HepG2 (cell line): ENCODE results near the gene EFNA2. TPM values are rescaled to one million over a fixed set of nuclear protein-coding genes. Genes with fewer than 3 reads are reported as not detected.
A peak's percentile ranks its signal among the peaks of the same experiment; 100 is the strongest.

Source experiments
- BORCS8-MEF2B ChIP-seq: sonication (generic); formaldehyde crosslinking; IDR thresholded peaks from 2 replicates; pipeline ENCODE4 v1.8.0; 2022; ENCODE audit warnings: mild to moderate bottlenecking, missing genetic modification reagents
- ERF ChIP-seq: IDR thresholded peaks from 2 replicates; pipeline ENCODE4 v1.6.1; 2018; ENCODE audit warnings: missing biosample characterization, missing genetic modification reagents
- ETV6 ChIP-seq: sonication (generic); formaldehyde crosslinking; conservative IDR thresholded peaks from 2 replicates; pipeline ENCODE4 v1.4.0; 2020; ENCODE audit warnings: missing genetic modification reagents
- HMGA1 ChIP-seq: sonication (generic); formaldehyde crosslinking; conservative IDR thresholded peaks from 2 replicates; pipeline ENCODE4 v1.4.0; 2020; ENCODE audit warnings: missing genetic modification reagents
- KAT7 ChIP-seq: IDR thresholded peaks from 2 replicates; pipeline ENCODE4 v1.6.1; 2018; ENCODE audit warnings: borderline replicate concordance, missing compliant biosample characterization
- MED8 ChIP-seq: sonication (generic); formaldehyde crosslinking; IDR thresholded peaks from 2 replicates; pipeline ENCODE4 v1.8.1; 2023; ENCODE audit warnings: mild to moderate bottlenecking, missing genetic modification reagents; ENCODE audit not compliant: insufficient replicate concordance
- MZF1 ChIP-seq: sonication (generic); formaldehyde crosslinking; IDR thresholded peaks from 2 replicates; pipeline ENCODE4 v1.8.1; 2023; ENCODE audit warnings: mild to moderate bottlenecking, missing genetic modification reagents, borderline replicate concordance
- NONO ChIP-seq, 2 experiments: fragments of 450-650 bp in 1 of 2; sonication (generic) in 1 of 2; formaldehyde crosslinking in 1 of 2; IDR thresholded peaks in 1 of 2; conservative IDR thresholded peaks in 1 of 2; 2 replicates each; pipeline versions ENCODE4 v1.6.1 to v1.8.0; 2017 to 2022; ENCODE audit warnings: mild to moderate bottlenecking in 1 of 2, missing genetic modification reagents in 1 of 2, moderate library complexity in 1 of 2
- PPARG ChIP-seq: conservative IDR thresholded peaks from 2 replicates; pipeline ENCODE4 v1.6.1; 2016; ENCODE audit warnings: missing biosample characterization, missing genetic modification reagents
- RXRB ChIP-seq: IDR thresholded peaks from 2 replicates; pipeline ENCODE4 v1.6.1; 2016; ENCODE audit warnings: borderline replicate concordance, missing genetic modification reagents, missing compliant biosample characterization
- SNAI1 ChIP-seq: sonication (generic); formaldehyde crosslinking; IDR thresholded peaks from 2 replicates; pipeline ENCODE4 v1.5.0; 2020; ENCODE audit warnings: mild to moderate bottlenecking, missing genetic modification reagents, borderline replicate concordance
- ZBTB21 ChIP-seq: sonication (generic); formaldehyde crosslinking; IDR thresholded peaks from 2 replicates; pipeline ENCODE4 v1.4.0; 2020; ENCODE audit warnings: missing genetic modification reagents
- ZNF292 ChIP-seq: sonication (generic); formaldehyde crosslinking; IDR thresholded peaks from 2 replicates; pipeline ENCODE4 v1.8.1; 2022; ENCODE audit warnings: mild to moderate bottlenecking, low read depth, missing genetic modification reagents, borderline replicate concordance
- ZNF558 ChIP-seq: sonication (generic); formaldehyde crosslinking; IDR thresholded peaks from 2 replicates; pipeline ENCODE4 v1.9.0; 2022; ENCODE audit warnings: mild to moderate bottlenecking, missing genetic modification reagents, borderline replicate concordance
- ZNF772 ChIP-seq: sonication (generic); formaldehyde crosslinking; IDR thresholded peaks from 2 replicates; pipeline ENCODE4 v1.5.0; 2020; ENCODE audit warnings: mild to moderate bottlenecking, missing genetic modification reagents
- polyA plus RNA-seq, 8 experiments: library from polyadenylated mRNA; depleted of rRNA in 3 of 8; stranded (reverse) in 7 of 8; unstranded in 1 of 8; fragments of >200 nt; fragmentation: Illumina TruSeq in 4 of 8; extraction: Trizol in 4 of 8; gene quantifications; 2 replicates each; pipeline versions ENCODE4 v1.2.1 to v1.2.3, GENCODE V29; 2011 to 2016; ENCODE audit warnings: low read depth in 4 of 8, missing spikeins in 1 of 8, mixed read lengths in 1 of 8; ENCODE audit not compliant: insufficient read depth in 1 of 8
- total RNA-seq, 5 experiments: library from RNA; depleted of rRNA; stranded (reverse); fragments of >200 nt; fragmentation: Illumina TruSeq; extraction: Trizol; gene quantifications; 2 replicates each; pipeline ENCODE4 v1.2.3, GENCODE V29; 2016; ENCODE audit warnings: low read depth in 1 of 5
- TF ChIP-seq, protein P1 (sequence below): IDR thresholded peaks from 2 replicates; pipeline ENCODE4 v1.6.1; 2016; ENCODE audit warnings: low read depth
- TF ChIP-seq, protein P2 (sequence below): sonication (generic); formaldehyde crosslinking; IDR thresholded peaks from 2 replicates; pipeline ENCODE4 v1.9.0; 2022; ENCODE audit warnings: missing genetic modification reagents, mild to moderate bottlenecking, borderline replicate concordance
- TF ChIP-seq, protein P3 (sequence below): sonication (generic); formaldehyde crosslinking; IDR thresholded peaks from 2 replicates; pipeline ENCODE4 v1.4.0; 2020; ENCODE audit warnings: missing genetic modification reagents
- TF ChIP-seq, protein P4 (sequence below), 2 experiments: IDR thresholded peaks; 2 replicates each; pipeline ENCODE4 v1.6.1; 2011 to 2012; ENCODE audit warnings: low read length in 2 of 2, borderline replicate concordance in 1 of 2, low read depth in 1 of 2, mild to moderate bottlenecking in 1 of 2, moderate library complexity in 1 of 2

Gene EFNA2
- total and polyA plus RNA-seq, 2 of the 13 experiments (the other 11 are each of a cell fraction or from before 2014, with no cell fraction given) = 6.0 to 9.9 TPM

DNA sequence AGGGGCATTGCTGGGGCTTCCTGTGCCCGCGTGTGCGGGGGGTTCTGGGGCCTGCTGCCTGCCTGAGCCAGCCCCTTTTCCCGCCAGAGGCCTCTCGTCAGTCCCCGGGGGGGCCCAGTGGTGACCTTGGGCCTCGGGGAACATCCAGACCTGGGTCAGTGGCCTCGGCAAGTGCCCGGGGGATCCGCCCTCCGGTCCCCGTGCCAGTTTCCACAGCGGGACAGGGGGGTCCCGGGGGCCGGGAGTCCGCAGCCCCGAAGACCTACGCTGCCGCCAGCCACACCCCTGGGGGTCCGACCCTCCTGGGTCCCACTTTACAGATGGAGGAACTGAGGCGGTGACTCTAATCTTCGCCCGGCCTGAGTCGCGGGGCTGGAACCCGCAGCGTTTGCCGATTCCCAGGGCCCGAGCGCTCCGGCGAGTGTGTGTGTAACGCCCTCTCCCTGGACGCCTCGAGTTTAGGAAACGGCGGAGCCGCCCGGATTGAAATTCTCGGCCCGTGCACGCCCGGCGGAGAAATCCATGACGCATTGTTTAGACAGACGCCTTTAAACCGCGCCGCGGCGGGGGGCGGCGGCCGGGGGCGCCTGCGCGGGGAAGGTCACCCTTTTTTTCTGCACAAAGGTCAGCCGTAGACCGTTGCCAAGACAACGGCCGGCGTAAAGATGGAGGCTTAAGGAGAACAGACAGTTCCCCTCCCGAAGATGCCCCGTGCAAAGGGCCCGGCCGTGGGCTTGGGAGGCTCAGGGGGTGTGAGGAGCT lies 39.3 kb downstream of the EFNA2 start (continued):
- TF ChIP-seq, protein P1, sequence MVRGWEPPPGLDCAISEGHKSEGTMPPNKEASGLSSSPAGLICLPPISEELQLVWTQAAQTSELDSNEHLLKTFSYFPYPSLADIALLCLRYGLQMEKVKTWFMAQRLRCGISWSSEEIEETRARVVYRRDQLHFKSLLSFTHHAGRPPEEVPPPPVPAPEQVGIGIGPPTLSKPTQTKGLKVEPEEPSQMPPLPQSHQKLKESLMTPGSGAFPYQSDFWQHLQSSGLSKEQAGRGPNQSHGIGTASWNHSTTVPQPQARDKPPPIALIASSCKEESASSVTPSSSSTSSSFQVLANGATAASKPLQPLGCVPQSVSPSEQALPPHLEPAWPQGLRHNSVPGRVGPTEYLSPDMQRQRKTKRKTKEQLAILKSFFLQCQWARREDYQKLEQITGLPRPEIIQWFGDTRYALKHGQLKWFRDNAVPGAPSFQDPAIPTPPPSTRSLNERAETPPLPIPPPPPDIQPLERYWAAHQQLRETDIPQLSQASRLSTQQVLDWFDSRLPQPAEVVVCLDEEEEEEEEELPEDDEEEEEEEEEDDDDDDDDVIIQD (CRISPR knock-in tag) = no peak
- peak; percentile 59; the same call in 1 of the 2 replicates for TF ChIP-seq ERF (CRISPR knock-in tag)
- no peak for TF ChIP-seq HMGA1
- TF ChIP-seq PPARG (CRISPR knock-in tag) = peak; percentile 97
- TF ChIP-seq, protein P2, sequence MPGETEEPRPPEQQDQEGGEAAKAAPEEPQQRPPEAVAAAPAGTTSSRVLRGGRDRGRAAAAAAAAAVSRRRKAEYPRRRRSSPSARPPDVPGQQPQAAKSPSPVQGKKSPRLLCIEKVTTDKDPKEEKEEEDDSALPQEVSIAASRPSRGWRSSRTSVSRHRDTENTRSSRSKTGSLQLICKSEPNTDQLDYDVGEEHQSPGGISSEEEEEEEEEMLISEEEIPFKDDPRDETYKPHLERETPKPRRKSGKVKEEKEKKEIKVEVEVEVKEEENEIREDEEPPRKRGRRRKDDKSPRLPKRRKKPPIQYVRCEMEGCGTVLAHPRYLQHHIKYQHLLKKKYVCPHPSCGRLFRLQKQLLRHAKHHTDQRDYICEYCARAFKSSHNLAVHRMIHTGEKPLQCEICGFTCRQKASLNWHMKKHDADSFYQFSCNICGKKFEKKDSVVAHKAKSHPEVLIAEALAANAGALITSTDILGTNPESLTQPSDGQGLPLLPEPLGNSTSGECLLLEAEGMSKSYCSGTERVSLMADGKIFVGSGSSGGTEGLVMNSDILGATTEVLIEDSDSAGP = peak; percentile 87; the same call in 1 of the 2 replicates
- no peak for TF ChIP-seq MZF1 (CRISPR knock-in tag)
- TF ChIP-seq, protein P3, sequence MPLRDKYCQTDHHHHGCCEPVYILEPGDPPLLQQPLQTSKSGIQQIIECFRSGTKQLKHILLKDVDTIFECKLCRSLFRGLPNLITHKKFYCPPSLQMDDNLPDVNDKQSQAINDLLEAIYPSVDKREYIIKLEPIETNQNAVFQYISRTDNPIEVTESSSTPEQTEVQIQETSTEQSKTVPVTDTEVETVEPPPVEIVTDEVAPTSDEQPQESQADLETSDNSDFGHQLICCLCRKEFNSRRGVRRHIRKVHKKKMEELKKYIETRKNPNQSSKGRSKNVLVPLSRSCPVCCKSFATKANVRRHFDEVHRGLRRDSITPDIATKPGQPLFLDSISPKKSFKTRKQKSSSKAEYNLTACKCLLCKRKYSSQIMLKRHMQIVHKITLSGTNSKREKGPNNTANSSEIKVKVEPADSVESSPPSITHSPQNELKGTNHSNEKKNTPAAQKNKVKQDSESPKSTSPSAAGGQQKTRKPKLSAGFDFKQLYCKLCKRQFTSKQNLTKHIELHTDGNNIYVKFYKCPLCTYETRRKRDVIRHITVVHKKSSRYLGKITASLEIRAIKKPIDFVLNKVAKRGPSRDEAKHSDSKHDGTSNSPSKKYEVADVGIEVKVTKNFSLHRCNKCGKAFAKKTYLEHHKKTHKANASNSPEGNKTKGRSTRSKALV = peak; percentile 42; the same call in 1 of the 2 replicates
- TF ChIP-seq RXRB (CRISPR knock-in tag) = peak; percentile 76
- TF ChIP-seq ZBTB21 (CRISPR knock-in tag) = no peak
- TF ChIP-seq ZNF558 (CRISPR knock-in tag) = peak; percentile 42; the same call in 1 of the 2 replicates
- no peak for TF ChIP-seq ZNF292 (CRISPR knock-in tag)
- TF ChIP-seq ZNF772 (CRISPR knock-in tag) = 0 out of 2 replicates have a peak, but pooled peaks have one; percentile 36
- TF ChIP-seq ETV6 = 0 out of 2 replicates have a peak, but pooled peaks have one; percentile 57
- no peak for TF ChIP-seq MED8
- no peak for TF ChIP-seq KAT7 (CRISPR knock-in tag)
- TF ChIP-seq SNAI1 (CRISPR knock-in tag) = no peak
- no peak for TF ChIP-seq NONO (IDR thresholded peaks at IDR 0.05)
- TF ChIP-seq NONO (CRISPR knock-in tag; conservative IDR thresholded peaks at IDR 0.05) = no peak
- TF ChIP-seq, protein P4, sequence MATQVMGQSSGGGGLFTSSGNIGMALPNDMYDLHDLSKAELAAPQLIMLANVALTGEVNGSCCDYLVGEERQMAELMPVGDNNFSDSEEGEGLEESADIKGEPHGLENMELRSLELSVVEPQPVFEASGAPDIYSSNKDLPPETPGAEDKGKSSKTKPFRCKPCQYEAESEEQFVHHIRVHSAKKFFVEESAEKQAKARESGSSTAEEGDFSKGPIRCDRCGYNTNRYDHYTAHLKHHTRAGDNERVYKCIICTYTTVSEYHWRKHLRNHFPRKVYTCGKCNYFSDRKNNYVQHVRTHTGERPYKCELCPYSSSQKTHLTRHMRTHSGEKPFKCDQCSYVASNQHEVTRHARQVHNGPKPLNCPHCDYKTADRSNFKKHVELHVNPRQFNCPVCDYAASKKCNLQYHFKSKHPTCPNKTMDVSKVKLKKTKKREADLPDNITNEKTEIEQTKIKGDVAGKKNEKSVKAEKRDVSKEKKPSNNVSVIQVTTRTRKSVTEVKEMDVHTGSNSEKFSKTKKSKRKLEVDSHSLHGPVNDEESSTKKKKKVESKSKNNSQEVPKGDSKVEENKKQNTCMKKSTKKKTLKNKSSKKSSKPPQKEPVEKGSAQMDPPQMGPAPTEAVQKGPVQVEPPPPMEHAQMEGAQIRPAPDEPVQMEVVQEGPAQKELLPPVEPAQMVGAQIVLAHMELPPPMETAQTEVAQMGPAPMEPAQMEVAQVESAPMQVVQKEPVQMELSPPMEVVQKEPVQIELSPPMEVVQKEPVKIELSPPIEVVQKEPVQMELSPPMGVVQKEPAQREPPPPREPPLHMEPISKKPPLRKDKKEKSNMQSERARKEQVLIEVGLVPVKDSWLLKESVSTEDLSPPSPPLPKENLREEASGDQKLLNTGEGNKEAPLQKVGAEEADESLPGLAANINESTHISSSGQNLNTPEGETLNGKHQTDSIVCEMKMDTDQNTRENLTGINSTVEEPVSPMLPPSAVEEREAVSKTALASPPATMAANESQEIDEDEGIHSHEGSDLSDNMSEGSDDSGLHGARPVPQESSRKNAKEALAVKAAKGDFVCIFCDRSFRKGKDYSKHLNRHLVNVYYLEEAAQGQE (IDR thresholded peaks at IDR 0.05; ENCODE audit: borderline replicate concordance in 1 of 2, low read depth in 1 of 2, low read length in 2 of 2) = no peak
- TF ChIP-seq BORCS8-MEF2B (CRISPR knock-in tag) = 0 out of 2 replicates have a peak, but pooled peaks have one; percentile 24
